HG03103 (cell line): ENCODE data around the gene KRT32.

Source experiments
- ATAC-seq: cut with Tn5 transposase; IDR thresholded peaks from one replicate; pipeline ENCODE4 v1.9.1; 2021; ENCODE audit warnings: low read depth; ENCODE audit not compliant: unreplicated experiment

The KRT32 gene

DNA sequence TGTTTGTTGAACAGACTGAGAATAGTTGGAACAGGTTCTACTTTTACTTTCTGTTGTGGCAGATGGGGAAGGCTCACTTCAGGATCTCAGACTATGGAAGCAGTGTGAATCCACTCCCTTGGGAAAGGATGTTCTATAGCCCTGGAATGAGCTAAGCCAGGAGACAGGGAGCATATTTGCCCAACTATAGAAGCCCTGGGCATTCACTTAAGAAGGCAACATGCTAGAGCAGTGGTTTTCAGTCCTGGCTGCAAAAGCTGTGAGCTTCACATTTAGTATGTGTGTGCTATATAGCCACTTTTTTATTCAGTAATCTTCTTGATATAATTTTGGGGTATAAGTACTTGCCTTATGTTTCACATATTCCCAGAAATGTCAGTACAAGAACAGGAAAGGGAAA, 1.2 kb upstream of the KRT32 start:
- ATAC-seq: no peak

DNA sequence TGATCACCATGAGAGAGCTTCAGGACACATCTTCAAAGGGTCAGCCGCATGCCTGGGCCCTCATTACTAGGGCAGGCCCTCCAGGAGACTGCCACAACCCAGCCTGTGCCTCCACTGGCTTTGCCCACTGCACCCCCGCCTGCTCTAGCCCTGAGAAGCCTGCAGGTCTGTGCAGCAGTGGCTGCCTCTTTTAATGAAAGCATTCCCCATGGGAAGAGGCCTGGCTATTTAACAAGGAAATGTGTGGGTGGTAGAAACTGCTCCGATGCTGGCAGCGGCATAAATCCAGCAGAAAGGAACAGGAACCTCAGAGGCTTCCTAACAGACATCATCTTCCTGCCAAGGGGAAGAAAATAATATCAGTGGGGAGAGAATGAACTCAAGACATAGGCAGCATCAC, 375 bp upstream of the KRT32 start:
- ATAC-seq: no peak

DNA sequence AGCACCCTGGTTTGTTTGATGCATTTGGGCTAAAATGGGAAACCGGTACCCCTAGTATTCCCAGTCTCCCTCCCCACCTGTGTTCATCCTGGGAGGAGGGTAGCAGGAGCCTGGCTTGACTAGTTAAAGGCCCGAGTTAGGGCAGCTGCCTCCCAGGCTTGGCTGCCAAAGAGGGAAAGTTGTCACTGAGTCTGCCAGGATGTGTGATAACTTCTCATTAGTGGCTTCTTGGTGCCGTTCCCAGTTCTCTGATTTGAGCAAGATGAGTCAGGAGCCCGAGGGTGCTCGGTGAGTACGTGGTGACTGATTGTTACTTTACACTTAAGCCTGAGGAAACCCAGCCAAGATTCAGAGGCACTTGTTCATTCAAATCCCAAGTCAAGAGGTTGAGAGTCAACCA, 2.5 kb downstream of the KRT32 start:
- no peak for ATAC-seq

DNA sequence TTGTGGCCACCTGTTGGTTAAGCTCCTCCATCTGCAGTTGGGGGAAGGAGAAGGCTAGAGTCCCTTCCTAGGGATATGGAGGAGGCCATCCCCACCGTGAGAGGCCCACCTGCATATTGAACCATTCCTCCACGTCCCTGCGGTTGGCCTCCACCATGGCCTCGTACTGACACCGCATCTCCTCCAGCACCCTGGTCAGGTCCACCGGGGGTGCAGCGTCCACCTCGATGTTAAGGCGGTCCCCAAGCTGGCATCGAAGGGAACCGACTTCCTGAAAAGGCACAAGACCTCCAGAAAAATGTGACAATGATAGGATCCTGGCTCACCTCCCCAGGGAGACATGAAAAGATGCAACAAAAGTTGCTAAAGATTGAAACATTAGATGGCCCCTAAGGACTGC, 3.0 kb downstream of the KRT32 start:
- no peak for ATAC-seq

DNA sequence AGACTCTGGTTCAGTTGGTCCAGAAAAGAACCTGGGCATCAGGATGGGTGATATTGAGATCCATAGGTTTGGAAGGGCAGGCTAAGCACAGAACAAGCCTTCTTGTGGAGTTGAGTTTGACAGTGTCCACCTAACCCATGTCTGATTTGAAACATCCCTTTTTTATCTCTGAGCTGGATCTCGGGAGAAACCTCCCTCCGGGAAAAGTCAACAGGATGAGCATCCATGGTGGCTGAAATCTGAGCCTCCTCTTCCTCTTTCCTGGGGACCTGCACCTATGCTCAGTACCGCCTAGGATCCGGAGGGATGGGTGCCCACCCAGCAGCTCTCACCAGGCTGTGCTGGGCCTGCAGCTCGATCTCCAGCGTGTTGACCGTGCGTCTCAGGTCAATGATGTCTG, 3.4 kb downstream of the KRT32 start:
- no peak for ATAC-seq

DNA sequence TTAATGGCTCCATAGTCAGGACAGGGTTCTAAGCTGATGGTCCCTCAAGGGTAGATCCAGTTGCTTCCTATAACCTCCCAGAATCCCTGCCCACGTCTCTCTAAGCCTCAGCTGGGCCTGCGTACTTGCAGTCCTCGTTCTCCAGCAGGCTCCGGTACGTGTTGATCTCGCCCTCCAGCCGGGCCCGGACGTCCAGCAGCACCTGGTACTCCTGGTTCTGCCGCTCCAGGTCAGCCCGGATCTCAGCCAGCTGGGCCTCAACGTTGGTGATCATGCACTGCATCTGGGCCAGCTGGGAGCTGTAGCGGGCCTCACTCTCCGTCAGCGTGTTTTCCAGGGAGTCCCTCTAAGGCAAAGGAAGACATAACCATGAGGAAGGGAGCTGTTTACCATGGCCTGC, 4.5 kb downstream of the KRT32 start:
- no peak for ATAC-seq

- no peak for ATAC-seq
These were observed 9.5 kb downstream of the KRT32 start for GRCh38 chr17:41457676-41458075.

GRCh38 chr17:41456204-41456603, 11.0 kb downstream of the KRT32 start:
- ATAC-seq: no peak

GRCh38 chr17:41455236-41455635, 11.9 kb downstream of the KRT32 start:
- no peak for ATAC-seq

- ATAC-seq: no peak
These were observed 14.1 kb downstream of the KRT32 start for GRCh38 chr17:41453066-41453465.

- no peak for ATAC-seq
These were observed 14.9 kb downstream of the KRT32 start for GRCh38 chr17:41452281-41452680.

GRCh38 chr17:41451154-41451728, 15.9 kb downstream of the KRT32 start:
- ATAC-seq: no peak

DNA sequence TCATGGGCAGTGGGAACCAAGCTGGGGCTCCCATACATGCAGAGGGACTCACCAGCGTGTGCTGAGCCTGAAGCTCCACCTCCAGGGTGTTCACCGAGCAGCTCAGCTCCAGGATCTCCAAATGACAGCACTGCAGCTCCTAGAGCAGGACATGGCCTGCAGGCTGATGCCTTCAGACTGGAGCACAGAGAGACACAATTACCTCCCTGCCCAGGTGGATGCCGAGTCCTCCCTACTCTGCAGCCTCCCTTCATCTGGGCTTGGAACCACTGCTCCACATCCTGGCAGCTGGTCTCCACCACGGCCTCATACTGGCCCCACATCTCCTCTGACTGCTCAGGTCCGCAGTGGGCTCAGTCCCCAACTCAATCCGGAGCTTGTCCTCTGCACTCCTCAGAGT, 18.2 kb downstream of the KRT32 start:
- ATAC-seq: no peak

DNA sequence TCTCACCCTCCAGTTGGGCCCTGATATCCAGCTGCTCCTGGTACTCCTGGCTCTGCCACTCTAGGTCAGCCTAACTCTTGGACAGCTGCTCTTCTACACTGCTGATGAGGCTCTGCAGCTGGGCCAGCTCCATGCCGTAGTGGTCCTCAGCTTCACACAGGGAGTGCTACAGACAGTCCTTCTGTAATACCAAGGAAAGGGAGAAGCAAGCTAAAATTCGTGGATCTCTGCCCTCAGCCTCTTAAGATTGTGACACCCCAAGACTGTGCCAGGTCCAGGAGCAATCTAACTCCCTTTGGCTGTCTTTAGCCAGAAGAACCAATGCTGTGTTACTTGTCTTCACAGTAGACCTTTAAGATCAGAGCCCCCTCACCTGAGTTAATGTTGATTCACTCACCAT, 18.7 kb downstream of the KRT32 start:
- no peak for ATAC-seq

GRCh38 chr17:41446806-41447205, 20.4 kb downstream of the KRT32 start:
- ATAC-seq: no peak

GRCh38 chr17:41444640-41445039, 22.5 kb downstream of the KRT32 start:
- ATAC-seq: no peak

- ATAC-seq: no peak
These were observed 23.0 kb downstream of the KRT32 start for GRCh38 chr17:41444186-41444585.

GRCh38 chr17:41442739-41443138, 24.4 kb downstream of the KRT32 start:
- no peak for ATAC-seq

DNA sequence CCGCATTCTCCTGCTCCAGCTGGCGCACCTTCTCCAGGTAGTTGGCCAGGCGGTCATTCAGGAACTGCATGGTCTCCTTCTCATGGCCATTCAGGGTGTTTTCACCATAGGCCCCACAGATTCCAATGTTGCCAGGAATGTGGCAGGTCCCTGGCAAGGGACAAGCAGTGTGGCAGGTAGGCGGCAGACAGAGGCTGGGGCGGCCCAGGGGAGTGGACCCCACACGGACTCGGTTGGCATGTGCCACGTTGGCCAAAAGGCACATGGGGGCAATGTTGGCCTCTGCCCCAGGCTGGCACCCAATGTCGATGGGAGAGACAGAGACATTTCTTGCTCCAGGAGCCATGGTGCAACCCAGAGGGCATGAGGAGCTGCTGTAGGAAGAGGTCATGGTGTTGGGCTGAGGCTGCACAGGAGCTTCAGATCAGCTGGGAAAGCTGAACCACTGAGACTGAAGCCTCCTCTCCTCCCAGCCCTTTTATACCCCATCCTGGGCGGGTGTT, 26.6 kb downstream of the KRT32 start, which contains the start of gene KRT38:
Gene KRT38, minus strand, starts transcription at position 453 of the 503 bp plus-strand sequence. Its CDS starts 62 bp downstream, at position 391.
- no peak for ATAC-seq

DNA sequence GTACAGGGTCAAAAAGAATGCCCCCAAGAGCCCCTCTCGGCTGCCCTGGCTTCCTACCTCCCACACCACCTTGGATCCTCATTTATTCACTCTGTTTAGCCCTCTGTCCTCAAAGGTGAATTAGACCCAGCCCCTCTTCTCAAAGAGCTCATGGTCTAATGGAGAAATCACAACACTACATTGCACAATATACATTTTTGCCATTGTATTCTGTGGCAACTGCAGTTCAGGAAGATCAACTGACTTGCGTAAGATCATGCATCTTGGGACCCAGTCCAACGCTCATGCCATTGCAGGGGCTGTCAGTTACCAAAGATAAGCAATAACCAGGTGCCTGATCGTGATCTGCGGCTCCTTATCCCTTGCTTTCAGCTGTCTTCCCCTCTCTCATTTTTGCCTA, 27.8 kb downstream of the KRT32 start:
- no peak for ATAC-seq

DNA sequence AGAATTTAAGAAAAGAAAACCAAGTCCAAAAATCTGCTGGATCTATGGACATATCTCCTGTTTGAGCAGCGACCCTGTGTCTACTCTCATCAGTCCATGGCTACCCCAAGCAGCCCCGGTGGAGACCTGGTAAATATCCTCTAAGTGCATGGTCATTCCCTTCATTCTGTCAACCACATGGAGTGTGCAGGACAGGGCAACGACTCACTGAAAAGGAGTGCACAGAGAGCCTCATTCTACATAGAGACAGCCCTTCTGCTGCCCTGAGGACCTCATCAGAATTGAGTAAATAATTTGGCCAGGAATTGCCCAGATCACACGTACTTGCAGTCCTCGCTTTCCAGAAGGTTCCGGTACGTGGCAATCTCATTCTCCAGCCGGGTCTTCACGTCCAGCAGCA, 29.4 kb downstream of the KRT32 start:
- no peak for ATAC-seq

- no peak for ATAC-seq
These were observed 29.9 kb downstream of the KRT32 start for GRCh38 chr17:41437254-41437653.

GRCh38 chr17:41434415-41434814, 32.8 kb downstream of the KRT32 start:
- no peak for ATAC-seq
